Gastrocnemius medialis (tissue), 4 donors: ENCODE results near the gene MAGI1. TPM values are rescaled to one million over a fixed set of nuclear protein-coding genes. Genes with fewer than 3 reads are reported as not detected.

Experiments
- ATAC-seq, 2 donors: fragments of 150-250 bp; one replicate each; pipeline ENCODE4 v1.9.1; 2016
- DNase-seq, 2 donors: peaks; one replicate each; pipeline ENCODE4 v3.0.0-alpha.2; 2019
- H3K27ac ChIP-seq, 4 donors: fragments of 200-600 bp; sonication (generic); 1 replicate in 1 of 4; 2 replicates in 3 of 4; pipeline ENCODE4 v1.5.1; 2016 to 2018; ENCODE audit warnings: mild to moderate bottlenecking in 2 of 4, moderate library complexity in 1 of 4
- H3K27me3 ChIP-seq, 3 donors: fragments of 200-600 bp; sonication (generic) in 2 of 3; 1 replicate in 1 of 3; 2 replicates in 2 of 3; pipeline versions ENCODE4 v1.5.1 to v1.6.0; 2016 to 2019; ENCODE audit warnings: mild to moderate bottlenecking in 1 of 3, moderate library complexity in 1 of 3
- H3K36me3 ChIP-seq, 2 donors: fragments of 200-600 bp; sonication (generic) in 1 of 2; one replicate each; pipeline ENCODE4 v1.5.1; 2017 to 2018
- H3K4me1 ChIP-seq, 2 donors: fragments of 200-600 bp; sonication (generic) in 1 of 2; one replicate each; pipeline ENCODE4 v1.5.1; 2016 to 2017; ENCODE audit warnings: mild to moderate bottlenecking in 2 of 2
- H3K4me3 ChIP-seq, 4 donors: fragments of 200-600 bp; sonication (generic) in 3 of 4; 1 replicate in 1 of 4; 2 replicates in 3 of 4; pipeline ENCODE4 v1.5.1; 2016 to 2019; ENCODE audit warnings: mild to moderate bottlenecking in 2 of 4
- H3K9me3 ChIP-seq, 3 donors: fragments of 200-600 bp; sonication (generic) in 2 of 3; 1 replicate in 1 of 3; 2 replicates in 2 of 3; pipeline ENCODE4 v1.5.1; 2016 to 2019
- POLR2A ChIP-seq, 2 donors: fragments of 450-650 bp; IDR thresholded peaks; one replicate each; pipeline ENCODE4 v1.6.1; 2017; ENCODE audit warnings: antibody characterized with exemption in 2 of 2, mild to moderate bottlenecking in 2 of 2, moderate library complexity in 2 of 2
- in situ Hi-C, 4 donors: fragments of 200-750 bp; cut with MboI; loops; one replicate each; pipeline versions ENCODE4 v1.15.0 to v1.8.0; 2017; ENCODE audit warnings: low sequenced_read_pairs in 4 of 4
- intact Hi-C: fragments of 100-400 bp; cut with DNase I; formaldehyde crosslinking; loops from one replicate; pipeline ENCODE4 v1.15.1; 2023; ENCODE audit warnings: low total_unique reads
- total RNA-seq, 4 donors: library from RNA; depleted of rRNA; stranded (reverse); fragments of >200 nt; gene quantifications; one replicate each; pipeline versions ENCODE4 v1.1.0 to v1.2.3, GENCODE V29; 2016
- TF ChIP-seq, protein P1 (sequence below), 5 experiments: fragments of 450-650 bp in 3 of 5; fragments of 200-600 bp in 2 of 5; sonication (generic) in 2 of 5; IDR thresholded peaks in 4 of 5; conservative IDR thresholded peaks in 1 of 5; 1 replicate in 4 of 5; 2 replicates in 1 of 5; pipeline ENCODE4 v1.5.1; 2016 to 2019; ENCODE audit warnings: antibody characterized with exemption in 5 of 5, mild to moderate bottlenecking in 3 of 5, moderate library complexity in 3 of 5

The MAGI1 gene
- total RNA-seq, 4 donors from 2014 or later, result 2.6 to 7.5 (median 3.9) TPM

DNA sequence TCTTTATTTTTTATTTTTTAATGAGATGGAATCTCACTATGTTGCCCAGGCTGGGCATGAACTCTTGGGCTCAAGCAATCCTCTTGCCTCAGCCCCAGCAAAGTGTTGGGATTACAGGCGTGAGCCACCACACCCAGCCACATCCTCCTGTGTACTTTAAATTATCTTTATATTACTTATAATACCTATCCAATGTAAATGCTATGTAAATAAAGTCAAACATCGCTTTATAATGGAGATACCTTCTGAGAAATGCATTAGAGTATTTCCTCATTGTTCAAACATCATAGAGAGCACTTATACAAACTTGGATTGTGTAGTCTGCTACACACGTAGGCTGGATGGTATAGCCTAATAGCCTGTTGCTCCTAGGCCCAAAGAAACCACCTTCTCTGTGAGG lies 41.4 kb upstream of the MAGI1 start:
- H3K36me3 ChIP-seq, result no peaks in the 10 kb centered on the region
- ATAC-seq, result no peak

DNA sequence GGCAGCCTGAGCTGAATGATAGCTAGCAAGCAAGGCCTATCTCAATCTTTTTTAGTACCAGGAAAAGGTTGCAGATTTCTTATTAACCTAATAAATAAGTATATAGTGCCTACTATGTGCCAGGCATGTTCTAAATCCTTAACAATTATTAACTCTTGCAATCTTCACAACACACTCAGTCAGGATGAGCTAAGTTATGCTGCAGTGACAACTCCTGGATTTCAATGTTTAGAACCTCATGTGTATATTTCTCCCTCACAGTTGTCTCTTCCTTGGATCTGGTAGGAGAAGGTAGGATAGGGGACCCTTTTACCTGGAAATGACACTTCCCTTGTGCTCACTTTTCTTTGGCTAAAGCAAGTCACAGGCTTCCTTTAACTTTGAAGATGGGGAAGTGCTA lies 39.3 kb upstream of the MAGI1 start:
- TF ChIP-seq, protein P1, sequence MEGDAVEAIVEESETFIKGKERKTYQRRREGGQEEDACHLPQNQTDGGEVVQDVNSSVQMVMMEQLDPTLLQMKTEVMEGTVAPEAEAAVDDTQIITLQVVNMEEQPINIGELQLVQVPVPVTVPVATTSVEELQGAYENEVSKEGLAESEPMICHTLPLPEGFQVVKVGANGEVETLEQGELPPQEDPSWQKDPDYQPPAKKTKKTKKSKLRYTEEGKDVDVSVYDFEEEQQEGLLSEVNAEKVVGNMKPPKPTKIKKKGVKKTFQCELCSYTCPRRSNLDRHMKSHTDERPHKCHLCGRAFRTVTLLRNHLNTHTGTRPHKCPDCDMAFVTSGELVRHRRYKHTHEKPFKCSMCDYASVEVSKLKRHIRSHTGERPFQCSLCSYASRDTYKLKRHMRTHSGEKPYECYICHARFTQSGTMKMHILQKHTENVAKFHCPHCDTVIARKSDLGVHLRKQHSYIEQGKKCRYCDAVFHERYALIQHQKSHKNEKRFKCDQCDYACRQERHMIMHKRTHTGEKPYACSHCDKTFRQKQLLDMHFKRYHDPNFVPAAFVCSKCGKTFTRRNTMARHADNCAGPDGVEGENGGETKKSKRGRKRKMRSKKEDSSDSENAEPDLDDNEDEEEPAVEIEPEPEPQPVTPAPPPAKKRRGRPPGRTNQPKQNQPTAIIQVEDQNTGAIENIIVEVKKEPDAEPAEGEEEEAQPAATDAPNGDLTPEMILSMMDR (IDR thresholded peaks at IDR 0.05 in 4 of 5, conservative IDR thresholded peaks at IDR 0.05 in 1 of 5), result no peak
- TF ChIP-seq POLR2A (IDR thresholded peaks at IDR 0.05), result no peak
- DNase-seq (no peak), ATAC-seq (no peak)
- H3K36me3 ChIP-seq, result no peaks in the 10 kb centered on the region
- no peak overlapping the region for H3K27ac ChIP-seq
- intact Hi-C loops, result no loop called here
- in situ Hi-C loops, result no loop called here
- H3K4me1 ChIP-seq, result no peaks in the 10 kb centered on the region
- no peaks in the 10 kb centered on the region for H3K9me3 ChIP-seq
- H3K4me3 ChIP-seq, result no peak overlapping the region
- no peaks in the 10 kb centered on the region for H3K27me3 ChIP-seq

More for the DNA sequence above, 41.4 kb upstream of the MAGI1 start:
- no peaks in the 10 kb centered on the region for H3K27me3 ChIP-seq
- no peak for TF ChIP-seq POLR2A (IDR thresholded peaks at IDR 0.05)
- TF ChIP-seq, protein P1 (IDR thresholded peaks at IDR 0.05 in 4 of 5, conservative IDR thresholded peaks at IDR 0.05 in 1 of 5), result no peak
- no peaks in the 10 kb centered on the region for H3K9me3 ChIP-seq
- intact Hi-C loops (no loop called here), in situ Hi-C loops (no loop called here)
- no peak for DNase-seq
- no peaks in the 10 kb centered on the region for H3K4me1 ChIP-seq
- H3K27ac ChIP-seq, result no peak overlapping the region
- no peak overlapping the region for H3K4me3 ChIP-seq

DNA sequence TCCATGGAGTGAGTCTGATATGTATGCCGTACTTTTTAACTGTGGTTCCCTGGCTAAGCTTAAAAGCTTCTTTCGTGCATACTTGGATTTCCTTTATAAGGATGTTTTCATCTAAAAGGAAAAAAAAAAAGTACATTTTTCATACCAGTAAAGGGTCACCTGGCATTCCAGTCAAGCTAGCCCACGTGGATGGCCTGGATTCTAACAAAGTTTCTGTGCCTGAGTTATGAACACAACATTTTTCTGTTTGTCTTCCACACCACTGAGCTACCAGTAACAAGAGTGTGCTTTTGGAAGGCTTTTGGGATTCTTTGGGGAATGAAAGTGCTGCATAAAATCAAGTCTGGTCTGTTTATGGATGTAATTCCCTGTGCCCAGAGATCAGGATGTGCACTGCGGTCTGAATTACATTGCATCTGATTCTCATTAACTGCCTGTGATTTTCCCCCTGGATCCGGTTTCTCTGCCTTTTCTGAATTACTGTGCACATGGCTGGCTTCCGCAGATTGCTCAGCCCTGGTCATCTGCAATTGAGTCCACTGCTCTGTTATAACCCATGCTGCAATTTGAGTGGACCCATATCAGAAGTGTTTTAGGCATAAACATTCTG lies 38.2 kb upstream of the MAGI1 start:
- Histone ChIP-seq H3K4me1 (no peaks in the 10 kb centered on the region), H3K4me3 (no peak overlapping the region), H3K36me3 (no peaks in the 10 kb centered on the region), H3K27ac (no peak overlapping the region), H3K9me3 (no peaks in the 10 kb centered on the region), H3K27me3 (no peaks in the 10 kb centered on the region)
- no peak for TF ChIP-seq POLR2A (IDR thresholded peaks at IDR 0.05)
- TF ChIP-seq, protein P1 (IDR thresholded peaks at IDR 0.05 in 4 of 5, conservative IDR thresholded peaks at IDR 0.05 in 1 of 5), result no peak
- DNase-seq (no peak), ATAC-seq (no peak)
- intact Hi-C loops (no loop called here), in situ Hi-C loops (no loop called here)

DNA sequence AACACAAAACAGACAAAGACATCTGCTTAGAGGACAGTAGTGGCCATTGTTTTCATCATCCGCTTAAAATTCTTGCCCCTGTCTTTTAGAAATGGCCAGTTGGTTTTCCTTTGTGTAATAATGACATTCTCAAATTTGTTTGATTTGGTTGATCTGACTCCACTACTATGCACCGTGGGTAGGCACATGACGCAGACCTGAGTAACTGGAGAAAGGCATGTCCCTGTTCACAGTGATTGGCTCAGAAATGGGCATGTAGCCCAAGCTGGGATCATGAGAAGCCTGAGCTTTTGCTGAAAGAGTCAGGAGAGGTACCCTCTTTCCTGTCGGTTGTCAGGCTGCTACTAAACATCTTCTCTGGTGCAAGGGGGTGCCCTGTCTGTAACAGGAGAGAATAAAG lies 36.6 kb upstream of the MAGI1 start:
- no peaks in the 10 kb centered on the region for H3K4me1 ChIP-seq
- no peaks in the 10 kb centered on the region for H3K27me3 ChIP-seq
- ATAC-seq (no peak), DNase-seq (no peak)
- H3K9me3 ChIP-seq, result peaks cover 0 to under 1% (median 0%) of the 10 kb centered on the region in 3 donors
- H3K4me3 ChIP-seq, result no peak overlapping the region
- TF ChIP-seq, protein P1 (IDR thresholded peaks at IDR 0.05 in 4 of 5, conservative IDR thresholded peaks at IDR 0.05 in 1 of 5), result no peak
- TF ChIP-seq POLR2A (IDR thresholded peaks at IDR 0.05), result no peak
- no peaks in the 10 kb centered on the region for H3K36me3 ChIP-seq
- no peak overlapping the region for H3K27ac ChIP-seq
- in situ Hi-C loops, result no loop called here
- intact Hi-C loops, result no loop called here
